GM12891 (cell line): ENCODE results near the gene TTC39C.

Experiments
- POLR2A ChIP-seq: IDR thresholded peaks from 2 replicates; pipeline ENCODE4 v1.6.1; 2011; ENCODE audit warnings: low read depth, low read length, control low read depth
- POLR2AphosphoS5 ChIP-seq: IDR thresholded peaks from 2 replicates; pipeline ENCODE4 v1.6.1; 2011; ENCODE audit warnings: low read depth, low read length, control low read depth

- TF ChIP-seq POLR2A (no peak), POLR2AphosphoS5 (no peak)
Measured at GRCh38 chr18:24060644-24061043, 46.1 kb downstream of the TTC39C start.
